Ovary (tissue), 9 donors: ENCODE results near the gene CTNND2. TPM values are rescaled to one million over a fixed set of nuclear protein-coding genes. Genes with fewer than 3 reads are reported as not detected.

Experiments
- DNase-seq, 5 donors: peaks; one replicate each; pipeline ENCODE4 v3.0.0-alpha.2; 2019 to 2020
- H3K27ac ChIP-seq, 2 donors: fragments of 200-600 bp; one replicate each; pipeline versions ENCODE4 v1.5.1 to v1.8.0; 2019 to 2022
- H3K27me3 ChIP-seq: fragments of 200-600 bp; one replicate; pipeline ENCODE4 v1.8.0; 2022
- H3K36me3 ChIP-seq: fragments of 200-600 bp; sonication (generic); one replicate; pipeline ENCODE4 v1.5.1; 2019
- H3K4me1 ChIP-seq: one replicate; pipeline ENCODE4 v1.8.1; 2013; ENCODE audit warnings: mild to moderate bottlenecking, moderate library complexity; ENCODE audit not compliant: insufficient read depth
- H3K4me3 ChIP-seq: fragments of 200-600 bp; sonication (generic); one replicate; pipeline ENCODE4 v1.5.1; 2017
- H3K9me3 ChIP-seq, 2 donors: fragments of 200-600 bp in 1 of 2; sonication (generic) in 1 of 2; one replicate each; pipeline versions ENCODE4 v1.5.1 to v1.8.1; 2013 to 2019; ENCODE audit warnings: mild to moderate bottlenecking in 1 of 2, moderate library complexity in 1 of 2
- CTCF ChIP-seq, 3 donors: fragments of 450-650 bp in 2 of 3; fragments of 200-600 bp in 1 of 3; IDR thresholded peaks; one replicate each; pipeline versions ENCODE4 v1.5.1 to v1.8.0; 2016 to 2022; ENCODE audit warnings: antibody characterized with exemption in 3 of 3, mild to moderate bottlenecking in 1 of 3
- EP300 ChIP-seq: sonication (generic); formaldehyde crosslinking; IDR thresholded peaks from one replicate; pipeline ENCODE4 v1.6.1; 2017; ENCODE audit warnings: antibody characterized with exemption
- POLR2A ChIP-seq: fragments of 450-650 bp; IDR thresholded peaks from one replicate; pipeline ENCODE4 v1.6.1; 2017; ENCODE audit warnings: antibody characterized with exemption, mild to moderate bottlenecking, moderate library complexity
- WGBS, 3 donors: extraction: QIAGEN DNeasy Blood & Tissue Kit in 1 of 3; methylation state at CpG; one replicate each; pipeline versions ENCODE4 v1.1.5 to v1.1.7; 2013 to 2017; 5-methylcytosine and 5-hydroxymethylcytosine counted together
- intact Hi-C, 4 donors: fragments of 100-400 bp; cut with DNase I; formaldehyde crosslinking; loops; one replicate each; pipeline versions ENCODE4 v1.11.0 to v1.15.1; 2022 to 2023
- polyA plus RNA-seq, 2 donors: library from polyadenylated mRNA; stranded (reverse); fragments of 200-250 nt in 1 of 2; fragments of 350-450 nt in 1 of 2; fragmentation: Illumina TruSeq in 1 of 2; extraction: RNeasy Lipid Tissue Mini Kit (QIAGEN cat#74804) in 1 of 2; gene quantifications; one replicate each; pipeline ENCODE4 v1.2.3, GENCODE V29; 2013 to 2014
- total RNA-seq, 7 donors: library from RNA; depleted of rRNA in 2 of 7; stranded (reverse); fragments of >200 nt in 2 of 7; fragmentation: NEBNext Ultra II Directional in 3 of 7; extraction: Animal tissue kit (Norgen Biotek cat#: 25700) in 3 of 7; gene quantifications; one replicate each; pipeline versions ENCODE4 v1.1.0 to v1.2.4, GENCODE V29; 2016 to 2023
- donor health status: DM: no; HTN: no; CAD: no; lungs with moderate emphysema.
- donor health status: DM: no; HTN: no; CAD: no.
- donor health status: Bipolar disorder and iron deficiency.
- donor health status: DM: yes; HTN: yes; CAD: no.
- donor health status: DM: no; HTN: no; CAD: no.
- donor health status: DM: yes; HTN: yes; CAD: no.

CTNND2 gene
- total and polyA plus RNA-seq, 9 donors = 0.52 to 13.2 (median 2.3) TPM

DNA sequence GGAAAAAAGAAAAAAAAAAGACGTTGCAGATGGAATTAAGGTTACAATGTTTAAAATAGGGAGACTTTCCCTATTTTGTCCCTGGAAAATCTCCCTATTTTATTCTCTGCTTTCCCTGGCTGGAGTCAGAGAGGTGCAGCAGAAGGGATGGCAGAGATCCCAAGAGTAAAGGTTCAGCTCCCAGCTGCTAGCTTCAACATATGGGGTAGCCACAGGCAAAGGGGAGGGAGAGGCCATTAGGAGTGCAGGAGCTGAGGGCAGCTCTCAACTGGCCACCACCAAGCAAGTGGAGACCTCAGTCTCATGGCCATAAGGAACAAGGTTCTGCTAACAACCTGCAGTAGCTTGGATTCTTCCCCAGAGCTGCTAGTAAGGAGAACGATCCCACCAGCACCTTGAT lies 776.2 kb downstream of the CTNND2 start:
- Histone ChIP-seq H3K36me3 (no peaks in the 10 kb centered on the region), H3K4me3 (no peak overlapping the region), H3K9me3 (no peaks in the 10 kb centered on the region), H3K27ac (no peak overlapping the region), H3K27me3 (no peaks in the 10 kb centered on the region), H3K4me1 (no peaks in the 10 kb centered on the region)
- DNase-seq = no peak
- intact Hi-C loops = no loop called here
- no peak for TF ChIP-seq CTCF (IDR thresholded peaks at IDR 0.05)
- TF ChIP-seq POLR2A = no peak
- no peak for TF ChIP-seq EP300
- 70 to 79% (median 73%) methylated on average over 2 of the region's 2 CpGs for WGBS, 3 donors

- no peak for DNase-seq
- intact Hi-C loops = no loop called here
- Histone ChIP-seq H3K27me3 (no peaks in the 10 kb centered on the region), H3K27ac (no peak overlapping the region), H3K4me3 (no peak overlapping the region), H3K36me3 (no peaks in the 10 kb centered on the region), H3K4me1 (no peaks in the 10 kb centered on the region), H3K9me3 (no peaks in the 10 kb centered on the region)
- TF ChIP-seq POLR2A = no peak
- TF ChIP-seq CTCF (IDR thresholded peaks at IDR 0.05) = no peak
- TF ChIP-seq EP300 = no peak
- 65 to 70% (median 66%) methylated on average over 4 of the region's 4 CpGs for WGBS, 3 donors
Observed at GRCh38 chr5:11126844-11127243, 777.4 kb downstream of the CTNND2 start.

- H3K27ac ChIP-seq = no peak overlapping the region
- TF ChIP-seq POLR2A (no peak), CTCF (IDR thresholded peaks at IDR 0.05) (no peak), EP300 (no peak)
- H3K36me3 ChIP-seq = no peaks in the 10 kb centered on the region
- H3K4me1 ChIP-seq = no peaks in the 10 kb centered on the region
- H3K27me3 ChIP-seq = no peaks in the 10 kb centered on the region
- 80 to 82% (median 81%) methylated on average over 3 of the region's 3 CpGs for WGBS, 3 donors
- H3K4me3 ChIP-seq = no peak overlapping the region
- H3K9me3 ChIP-seq = no peaks in the 10 kb centered on the region
- no peak for DNase-seq
- intact Hi-C loops = no loop called here
Observed at GRCh38 chr5:11121885-11122284, 782.4 kb downstream of the CTNND2 start.

GRCh38 chr5:11110128-11110527 lies 794.1 kb downstream of the CTNND2 start:
- no peak overlapping the region for H3K27ac ChIP-seq
- no peaks in the 10 kb centered on the region for H3K4me1 ChIP-seq
- no peak for TF ChIP-seq POLR2A
- TF ChIP-seq EP300 = no peak
- TF ChIP-seq CTCF (IDR thresholded peaks at IDR 0.05) = no peak
- 86 to 90% (median 88%) methylated on average over 6 of the region's 6 CpGs for WGBS, 3 donors
- H3K4me3 ChIP-seq = no peak overlapping the region
- intact Hi-C loops = no loop called here
- H3K27me3 ChIP-seq = no peaks in the 10 kb centered on the region
- no peak for DNase-seq
- no peaks in the 10 kb centered on the region for H3K36me3 ChIP-seq
- no peaks in the 10 kb centered on the region for H3K9me3 ChIP-seq

DNA sequence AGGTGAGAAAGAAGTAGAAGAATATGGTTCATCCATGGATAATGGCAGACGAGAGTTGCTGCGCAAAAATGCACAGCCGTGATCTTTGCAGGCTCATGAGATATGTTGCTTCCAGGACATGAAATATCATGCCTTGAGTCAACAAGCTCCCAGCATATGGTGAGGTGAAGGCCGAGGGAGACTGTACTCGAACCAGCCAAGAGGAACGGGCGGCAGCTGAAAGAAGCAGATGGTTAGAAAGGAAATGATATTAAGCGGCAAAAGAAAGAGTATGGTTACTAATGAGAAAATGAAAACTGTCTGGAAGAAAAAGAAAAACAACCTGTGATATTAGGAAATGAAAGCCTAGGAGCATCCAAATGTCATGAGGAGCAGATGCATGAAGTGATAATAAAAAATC lies 798.5 kb downstream of the CTNND2 start:
- WGBS, 3 donors = 65 to 76% (median 71%) methylated on average over 8 of the region's 8 CpGs
- intact Hi-C loops = no loop called here
- TF ChIP-seq POLR2A (no peak), CTCF (IDR thresholded peaks at IDR 0.05) (no peak), EP300 (no peak)
- Histone ChIP-seq H3K27me3 (no peaks in the 10 kb centered on the region), H3K4me1 (no peaks in the 10 kb centered on the region), H3K9me3 (no peaks in the 10 kb centered on the region), H3K4me3 (no peak overlapping the region), H3K36me3 (no peaks in the 10 kb centered on the region), H3K27ac (no peak overlapping the region)
- no peak for DNase-seq
